Hindlimb muscle (tissue), 1 donor: ENCODE results near the gene LMX1A. TPM values are rescaled to one million over a fixed set of nuclear protein-coding genes. Genes with fewer than 3 reads are reported as not detected.
A peak's percentile ranks its signal among the peaks of the same experiment; 100 is the strongest.

Source experiments
- DNase-seq: peaks from one replicate; pipeline ENCODE4 v3.0.0-alpha.2; 2013
- polyA plus RNA-seq: library from polyadenylated mRNA; unstranded; fragments of 120-200 nt; gene quantifications from one replicate; pipeline ENCODE4 v1.2.1, GENCODE V29; 2013; ENCODE audit not compliant: insufficient read length

The LMX1A gene
- polyA plus RNA-seq, 1 donor, result 1.3 TPM

GRCh38 chr1:165324050-165324449 is 32.5 kb downstream of the LMX1A start:
- DNase-seq, result no peak

DNA sequence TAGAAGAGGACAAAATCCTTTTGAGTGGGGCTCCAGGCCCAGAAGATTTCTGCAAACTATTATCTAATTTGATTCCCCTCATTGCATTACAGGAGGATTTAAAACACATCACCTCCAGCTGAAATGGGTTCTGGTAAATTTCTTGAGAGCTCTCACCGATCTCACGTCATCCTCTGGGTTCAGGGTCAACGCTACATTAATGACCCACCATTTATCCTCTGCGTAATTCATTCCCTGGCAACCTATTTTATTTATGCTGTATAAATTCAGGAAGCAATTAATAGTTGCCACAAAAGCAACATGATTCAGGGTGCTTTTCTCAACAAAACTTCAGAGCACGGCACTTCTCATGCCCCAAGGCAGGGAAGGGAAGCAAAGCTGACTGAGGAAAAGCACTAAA is 38.9 kb downstream of the LMX1A start:
- no peak for DNase-seq

DNA sequence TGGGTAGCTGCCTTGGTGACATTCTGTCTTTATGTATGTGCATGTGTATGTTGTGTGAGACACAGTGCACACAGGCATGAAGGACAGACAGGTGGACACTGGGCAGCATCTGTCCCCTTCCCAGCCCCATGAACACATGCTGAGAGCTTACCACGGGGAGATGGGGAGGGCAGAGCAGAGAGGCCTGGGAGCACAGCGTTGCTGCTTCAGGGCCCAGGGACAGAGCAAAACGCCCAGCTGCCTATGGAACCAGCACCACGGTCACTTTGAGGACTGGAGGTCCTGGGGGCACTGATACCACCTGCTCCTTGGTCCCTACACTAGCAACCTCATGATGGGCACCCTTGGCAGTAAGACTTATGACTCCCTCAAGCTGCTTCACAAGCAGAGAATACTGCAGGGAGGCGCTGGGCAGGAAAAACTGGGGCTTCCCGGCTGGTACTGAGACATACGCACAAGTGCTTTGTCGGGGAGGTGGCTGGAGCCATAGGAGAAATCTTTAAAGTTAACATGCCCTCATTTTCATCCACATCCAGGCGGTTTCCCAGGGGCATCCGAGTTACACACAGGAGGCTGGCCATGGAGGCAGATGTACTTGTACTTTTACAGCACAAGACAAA is 40.3 kb downstream of the LMX1A start:
- no peak for DNase-seq

GRCh38 chr1:165315481-165315880 is 41.0 kb downstream of the LMX1A start:
- DNase-seq, result no peak

GRCh38 chr1:165313903-165314302 is 42.6 kb downstream of the LMX1A start:
- DNase-seq, result no peak

DNA sequence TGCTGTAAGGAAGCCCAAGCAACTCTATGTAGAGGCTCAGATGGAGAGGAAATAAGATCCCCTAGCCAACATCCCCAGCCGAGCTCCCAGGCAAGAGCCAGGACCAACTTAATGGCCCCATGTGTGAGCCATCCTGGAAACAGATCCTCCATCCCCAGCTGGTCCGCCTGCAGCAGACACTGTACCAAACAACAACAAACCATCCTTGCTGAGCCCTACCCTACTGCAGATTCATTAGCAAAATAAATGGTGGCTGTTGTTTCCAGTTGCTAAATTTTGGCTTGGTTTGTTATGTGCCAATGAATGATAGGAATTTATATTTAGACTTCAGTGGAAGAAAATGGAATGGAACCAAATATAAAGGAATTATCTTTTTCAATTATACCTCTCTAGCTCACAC is 43.9 kb downstream of the LMX1A start:
- DNase-seq, result no peak

DNA sequence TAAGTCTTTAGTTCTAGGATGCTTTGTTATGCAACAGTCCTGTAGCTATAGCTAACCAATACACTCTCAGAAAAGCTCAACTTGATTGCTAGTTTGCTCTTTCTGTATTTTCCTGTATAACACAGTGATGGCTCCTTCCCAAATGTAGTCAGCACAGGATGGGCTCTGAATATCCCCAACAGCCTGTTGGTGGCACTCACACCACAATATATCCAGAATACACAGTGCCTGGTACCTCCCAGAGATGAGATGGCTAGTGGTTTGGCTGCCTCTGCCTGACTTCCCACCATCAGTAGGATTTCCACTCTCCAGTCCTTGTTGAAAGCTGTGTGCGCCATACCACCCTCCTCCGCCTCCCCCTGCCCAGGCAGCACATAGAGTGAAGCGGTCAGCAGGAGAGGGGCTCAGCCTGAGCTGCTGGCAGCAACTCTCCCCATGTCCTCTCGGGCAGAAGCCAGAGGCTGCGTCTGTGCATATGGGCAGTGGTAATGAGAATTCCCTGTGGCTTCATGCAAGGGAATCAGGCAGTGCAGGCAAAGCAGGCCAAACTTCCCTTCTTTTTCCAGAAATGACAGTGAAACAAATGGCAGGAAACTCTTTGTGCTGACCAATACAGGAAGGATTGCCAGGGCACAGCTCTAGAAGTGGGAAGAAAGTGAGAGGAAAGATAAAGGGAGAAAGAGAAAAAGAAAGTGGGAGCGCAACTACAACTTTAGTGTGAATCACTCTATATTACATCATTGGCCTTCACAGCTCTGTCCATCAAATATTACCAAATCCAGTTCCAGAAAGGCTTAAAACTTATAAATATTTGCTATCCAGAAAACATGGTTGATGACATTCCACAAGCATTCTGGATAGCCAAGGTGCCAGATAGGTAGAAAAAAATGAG is 49.7 kb downstream of the LMX1A start:
- DNase-seq, result no peak

DNA sequence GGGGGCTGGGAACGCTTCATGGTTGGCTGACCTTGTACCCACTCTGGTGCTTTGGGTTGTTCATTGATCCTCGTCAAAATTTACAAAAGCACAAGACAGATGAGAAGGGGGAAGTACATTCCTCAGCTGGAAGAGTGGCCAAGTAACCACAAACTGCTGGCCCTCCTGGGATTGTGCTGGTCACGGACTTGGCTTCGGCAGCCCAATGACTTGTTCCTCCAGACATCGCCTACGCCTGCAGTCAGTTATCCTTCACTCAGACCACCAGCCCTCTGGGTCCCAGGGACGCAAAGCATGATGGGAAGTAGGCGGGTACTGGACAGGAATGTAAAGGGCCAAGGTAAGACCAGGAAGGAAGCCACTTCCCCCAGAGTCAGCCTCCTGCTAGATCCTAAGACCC is 53.1 kb downstream of the LMX1A start:
- no peak for DNase-seq

DNA sequence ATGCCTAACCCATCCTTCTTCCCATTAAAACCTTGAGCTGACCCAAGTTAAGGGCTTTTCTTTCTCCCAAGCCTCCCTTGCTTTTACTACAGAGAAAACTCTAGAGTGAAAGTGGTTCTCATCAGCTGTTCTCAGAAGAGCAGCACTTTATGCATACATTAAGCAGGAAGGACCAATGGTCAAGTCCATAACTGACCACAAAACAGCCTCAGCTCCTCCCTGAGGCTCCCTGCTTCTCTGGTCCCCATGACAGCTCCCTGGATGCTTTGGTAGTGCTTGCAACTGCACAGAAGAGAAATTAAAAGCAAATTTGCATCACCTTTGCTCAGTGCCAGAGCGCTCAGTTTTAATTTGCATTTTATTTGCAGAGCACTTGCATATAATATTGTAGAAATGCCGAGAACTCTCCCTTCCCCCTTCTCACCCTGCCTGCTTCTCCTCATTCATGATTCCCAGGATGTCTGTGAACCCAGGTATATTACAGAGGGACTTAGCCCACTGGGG is 56.1 kb downstream of the LMX1A start:
- DNase-seq, result no peak

DNA sequence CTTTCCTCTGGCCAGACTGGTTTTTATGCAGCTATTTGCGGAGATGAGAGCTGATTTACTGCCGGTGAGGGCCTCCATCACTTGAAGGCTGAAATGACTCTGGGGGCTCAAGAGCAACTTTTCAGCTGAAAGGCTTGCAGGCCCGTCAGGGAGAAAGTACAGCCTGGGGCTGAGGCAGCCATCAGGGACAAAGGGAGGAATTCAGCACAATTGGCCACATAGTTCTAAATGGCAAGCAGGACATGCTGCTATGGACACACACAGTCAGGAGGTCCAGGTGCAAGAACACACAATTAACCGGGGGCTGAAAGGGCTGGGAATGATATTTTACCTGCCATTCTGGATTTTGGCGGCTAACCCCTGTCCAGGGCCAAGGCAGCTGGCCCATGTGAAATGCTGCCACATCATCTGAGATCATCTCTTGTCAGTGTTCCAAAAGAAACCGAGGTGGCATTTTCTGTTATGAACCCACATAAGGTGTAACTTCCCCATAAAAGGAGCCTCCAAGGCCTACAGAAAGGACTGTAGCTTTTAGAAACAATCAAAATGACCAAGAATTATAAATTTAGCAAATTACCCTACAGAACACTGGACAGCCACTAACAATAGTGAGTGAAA is 58.2 kb downstream of the LMX1A start:
- no peak for DNase-seq

DNA sequence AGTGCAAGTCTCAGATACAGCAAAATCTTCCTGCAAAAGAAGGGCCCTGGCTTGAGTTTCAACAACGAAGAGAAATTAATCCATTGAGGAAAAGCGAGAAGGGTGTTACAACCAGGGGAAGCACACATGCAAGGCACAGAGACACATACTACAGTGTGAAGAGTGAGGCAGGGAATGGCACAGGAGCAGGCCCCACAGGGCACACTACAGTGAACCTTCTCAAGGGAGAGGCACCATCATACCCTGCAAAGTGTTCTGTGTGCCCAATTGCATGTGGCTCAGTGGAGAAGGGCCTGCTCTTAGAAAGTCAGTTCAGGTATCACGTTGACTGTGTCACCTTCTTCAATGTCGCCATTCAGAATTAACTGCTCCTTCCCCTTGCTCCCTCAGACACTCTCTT is 60.3 kb downstream of the LMX1A start:
- DNase-seq, result no peak

- DNase-seq, result no peak
Observed at GRCh38 chr1:165290148-165290547, 66.4 kb downstream of the LMX1A start.

- DNase-seq, result no peak
Observed at GRCh38 chr1:165289556-165289955, 67.0 kb downstream of the LMX1A start.

DNA sequence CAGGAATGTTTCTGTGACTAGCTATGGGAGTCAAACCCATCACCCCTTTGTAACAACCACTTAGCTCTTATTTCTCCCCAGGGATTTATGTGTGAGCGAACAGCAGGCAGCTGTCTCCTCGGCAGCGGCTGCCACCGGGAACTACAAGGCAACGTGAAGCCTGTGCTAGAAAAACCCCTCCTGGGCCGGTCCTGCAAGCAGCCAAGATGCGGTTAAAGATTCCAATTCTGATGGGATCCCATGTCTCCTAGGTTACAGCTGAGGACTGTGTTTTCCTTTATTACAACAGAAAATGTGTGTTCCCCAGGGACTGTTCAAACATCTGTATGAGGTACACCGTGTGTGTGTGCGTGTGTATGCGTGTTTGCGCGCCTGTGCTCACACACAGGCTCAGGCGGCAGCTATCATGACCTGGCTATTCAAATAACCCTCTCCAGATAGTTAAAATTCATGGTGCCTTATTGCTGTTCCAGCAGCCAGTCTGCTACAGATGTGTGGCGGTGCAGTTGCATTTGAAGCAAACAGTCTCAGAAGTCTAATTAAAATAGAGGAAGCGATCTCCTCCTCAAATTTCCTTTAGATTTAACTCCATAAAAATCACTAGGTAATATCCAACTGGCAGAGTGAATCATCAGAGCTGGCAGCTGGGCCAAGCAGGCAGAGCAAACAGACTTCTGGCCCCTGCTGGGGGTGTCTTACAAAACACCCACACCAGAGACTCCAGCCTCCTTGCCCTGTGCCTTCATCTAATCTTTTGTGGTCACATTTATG is 68.0 kb downstream of the LMX1A start:
- peak; percentile 32 for DNase-seq

- no peak for DNase-seq
Observed at GRCh38 chr1:165287781-165288180, 68.7 kb downstream of the LMX1A start.

DNA sequence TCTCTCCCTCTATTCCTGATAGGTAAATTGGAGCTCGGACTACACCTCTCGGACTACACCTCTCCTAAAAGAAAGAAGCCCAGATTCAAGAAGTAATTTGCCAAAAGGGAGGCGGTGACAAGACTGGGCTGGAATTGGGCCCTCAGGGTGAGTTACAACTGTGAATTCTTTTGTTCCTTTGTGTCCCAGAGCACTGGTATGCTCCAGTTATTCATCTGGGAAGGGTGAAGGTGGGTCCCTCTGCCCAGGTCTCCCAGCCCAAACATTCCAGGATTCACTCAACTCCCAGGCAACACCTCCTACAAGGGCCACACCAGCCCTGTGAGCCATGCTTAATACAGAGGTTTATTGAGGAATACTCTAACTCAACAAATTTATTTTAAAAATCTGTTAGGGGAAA is 69.2 kb downstream of the LMX1A start:
- DNase-seq, result no peak

GRCh38 chr1:165284454-165284853 is 72.1 kb downstream of the LMX1A start:
- DNase-seq, result no peak

DNA sequence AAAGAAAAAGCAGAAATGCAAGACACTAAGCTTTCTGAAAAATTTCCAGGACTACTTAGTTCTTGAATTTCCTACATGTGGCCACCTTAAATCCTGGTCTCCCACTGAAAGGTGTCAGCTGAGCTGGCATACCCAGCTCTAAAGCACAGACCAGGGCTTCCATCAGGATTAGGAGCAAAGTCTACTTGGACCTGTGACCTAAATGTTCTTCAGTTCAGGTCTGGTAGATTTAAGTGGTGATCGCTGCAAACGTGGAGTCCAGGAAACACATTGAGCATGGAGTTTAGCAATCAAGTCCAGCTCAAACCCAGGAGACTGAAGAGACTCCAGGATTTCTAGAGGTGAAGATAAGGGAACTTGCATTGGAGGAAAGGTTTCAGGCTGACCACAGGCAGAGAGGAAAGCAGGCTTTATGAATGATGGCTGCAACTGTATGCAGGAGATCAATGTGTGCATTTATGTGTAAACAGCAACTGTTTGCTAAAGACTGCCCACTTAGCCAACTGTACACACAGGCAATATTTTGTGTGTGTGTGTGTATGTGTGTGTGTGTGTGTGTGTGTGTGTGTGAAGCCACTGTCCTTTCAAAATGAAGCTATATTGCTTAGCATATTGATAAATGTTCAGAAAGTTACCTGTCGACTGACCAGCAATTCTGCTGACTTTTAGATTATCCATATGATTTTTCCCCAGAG is 75.2 kb downstream of the LMX1A start:
- DNase-seq, result no peak

GRCh38 chr1:165279882-165280281 is 76.6 kb downstream of the LMX1A start:
- DNase-seq, result no peak

GRCh38 chr1:165276314-165276713 is 80.2 kb downstream of the LMX1A start:
- DNase-seq, result no peak

DNA sequence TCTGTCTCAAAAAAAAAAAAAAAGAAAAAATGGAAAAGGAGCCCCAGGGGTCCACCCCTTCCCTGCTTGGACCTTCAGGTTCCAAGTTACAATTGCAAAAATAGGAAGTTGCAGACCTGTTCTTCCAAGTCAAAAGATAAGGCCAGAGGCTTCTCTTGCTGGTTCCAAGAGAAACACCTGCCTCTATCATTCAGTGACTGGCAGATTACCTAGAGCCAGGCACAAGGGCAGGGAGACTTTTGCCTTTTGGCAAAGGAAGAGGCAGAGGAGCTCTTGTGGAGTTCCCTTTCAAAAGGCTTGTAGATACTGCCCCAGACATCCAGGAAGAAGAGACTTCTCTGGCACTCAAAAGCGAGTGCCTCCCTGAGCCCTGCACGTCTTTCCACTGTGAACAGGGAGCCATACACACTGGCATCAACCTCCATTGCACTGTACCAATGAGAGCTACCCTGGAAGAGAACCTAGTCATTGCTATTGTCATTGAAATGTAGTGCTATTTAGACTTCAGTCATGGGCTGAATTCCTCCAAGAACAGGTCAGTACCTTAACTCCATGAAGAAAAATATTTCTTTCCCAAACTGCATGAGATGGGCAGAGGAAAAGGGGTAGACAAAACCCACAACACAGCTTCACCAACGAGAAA is 91.2 kb downstream of the LMX1A start:
- DNase-seq, result no peak
